ENCODE measurements around the gene CNN3.
"Not testable (repeated sequence)": the region's sequence is repeated elsewhere in the genome, so short reads cannot be mapped to it uniquely, and the experiment has no call there.

CNN3 gene

DNA sequence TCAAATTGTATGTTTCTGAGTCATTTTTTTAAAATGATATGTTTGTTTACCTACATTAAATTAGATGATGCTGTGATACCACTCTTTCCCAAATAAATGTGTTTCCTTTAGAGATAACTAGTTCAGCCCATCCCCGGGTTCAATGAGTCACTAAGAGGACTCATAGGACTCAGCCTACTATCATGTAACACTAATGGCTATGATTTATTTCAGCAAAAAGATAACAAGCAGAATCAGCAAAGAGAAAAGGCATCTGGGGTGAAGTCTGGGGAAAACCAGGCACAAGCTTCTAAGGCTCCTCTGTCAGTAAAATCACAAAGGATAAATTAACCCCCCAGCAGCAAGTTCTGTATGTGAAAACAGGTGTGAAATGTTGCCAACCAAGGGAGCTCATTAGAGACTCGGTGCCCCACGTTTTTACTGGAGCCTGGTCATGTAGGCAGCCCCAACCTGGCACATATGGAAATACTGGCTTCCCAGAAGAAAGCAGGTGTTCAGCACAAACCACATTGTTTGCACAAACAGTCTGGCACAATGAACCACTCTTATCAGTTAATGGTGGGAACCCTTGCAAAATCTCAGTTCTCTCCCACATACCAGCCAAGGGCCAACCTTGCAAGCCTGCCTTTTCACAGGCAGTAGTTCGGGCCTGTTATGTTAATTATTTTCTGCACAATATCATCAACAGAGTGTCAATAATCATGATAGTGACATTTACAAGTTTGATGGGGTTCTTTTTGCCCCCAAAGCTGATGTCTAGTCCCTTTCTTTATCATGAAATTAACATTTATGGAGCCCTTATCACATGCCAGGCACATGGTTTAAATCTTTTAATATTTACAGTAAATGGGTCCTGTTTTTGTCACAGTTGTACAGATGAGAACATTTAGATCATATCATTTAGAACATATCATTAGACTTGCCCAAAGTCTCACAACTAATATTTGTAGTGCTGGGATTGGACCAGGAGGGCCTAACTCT is 23.1 kb upstream of the CNN3 start:
- no peak for DNase-seq

GRCh38 chr1:94947437-94947836 is 20.5 kb upstream of the CNN3 start:
- no peak for DNase-seq

- DNase-seq, result peak; percentile 32 to 47
These were observed 20.0 kb upstream of the CNN3 start for GRCh38 chr1:94946886-94947285.

GRCh38 chr1:94942171-94943128 is 15.5 kb upstream of the CNN3 start:
- no peak for DNase-seq

- DNase-seq, result not testable (repeated sequence)
These were observed 14.6 kb upstream of the CNN3 start for GRCh38 chr1:94941480-94941879.

DNA sequence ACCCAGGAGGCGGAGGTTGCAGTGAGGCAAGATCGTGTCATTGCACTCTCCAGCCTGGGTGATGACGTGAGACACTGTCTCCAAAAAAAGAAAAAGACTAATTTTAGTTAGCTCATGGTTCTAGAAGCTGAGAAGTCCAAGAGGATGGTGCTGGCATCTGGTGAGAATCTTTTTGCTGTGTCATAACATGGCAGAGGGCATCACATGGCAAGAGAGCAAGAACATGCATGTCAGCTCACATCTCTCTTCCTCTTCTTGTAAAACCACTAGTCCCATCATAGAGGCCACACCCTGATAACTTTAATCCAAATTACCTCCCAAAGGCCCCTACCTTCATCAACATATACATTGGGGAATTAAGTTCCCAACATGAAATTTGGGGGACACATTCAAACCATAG is 13.8 kb upstream of the CNN3 start:
- no peak for DNase-seq

DNA sequence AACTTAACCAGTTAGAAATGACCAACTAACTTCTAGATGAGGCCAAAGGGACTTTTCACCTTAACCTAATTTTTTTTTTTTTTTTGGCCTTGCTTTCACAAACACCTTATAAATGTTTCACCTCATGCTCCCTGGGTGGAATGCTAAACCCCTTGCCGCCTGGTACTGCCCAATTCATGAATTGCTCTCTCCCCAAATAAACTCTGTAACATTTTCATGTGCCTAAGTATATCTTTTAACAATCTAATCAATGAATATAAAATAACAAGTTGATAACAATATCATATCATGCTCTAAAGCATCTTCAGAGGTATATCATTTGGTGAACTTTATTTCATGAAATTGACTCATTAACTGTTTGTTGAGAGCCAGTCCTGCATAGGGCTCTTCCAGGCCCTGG is 10.9 kb upstream of the CNN3 start:
- DNase-seq, result no peak

- no peak for DNase-seq
These were observed 10.1 kb upstream of the CNN3 start for GRCh38 chr1:94936861-94937620.

DNA sequence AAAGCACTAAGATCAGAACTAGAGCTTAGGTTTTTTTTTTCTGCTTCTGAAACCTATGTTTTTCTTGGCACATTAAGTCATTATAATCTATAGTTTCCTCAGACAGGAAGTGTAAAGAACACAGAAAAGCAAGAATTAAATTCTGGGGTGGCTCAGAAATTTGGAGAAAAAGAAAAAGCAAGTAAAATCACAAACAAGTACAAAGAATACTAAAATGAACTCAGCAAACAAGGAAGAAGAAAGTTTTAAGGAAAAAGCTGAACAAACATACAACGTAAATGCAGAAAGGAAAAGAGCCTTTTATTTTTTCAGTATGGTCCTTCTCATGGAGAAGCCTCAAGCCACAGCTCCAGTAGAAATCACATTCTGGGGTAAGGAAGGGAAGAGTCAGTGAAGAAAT is 8.6 kb upstream of the CNN3 start:
- no peak for DNase-seq

DNA sequence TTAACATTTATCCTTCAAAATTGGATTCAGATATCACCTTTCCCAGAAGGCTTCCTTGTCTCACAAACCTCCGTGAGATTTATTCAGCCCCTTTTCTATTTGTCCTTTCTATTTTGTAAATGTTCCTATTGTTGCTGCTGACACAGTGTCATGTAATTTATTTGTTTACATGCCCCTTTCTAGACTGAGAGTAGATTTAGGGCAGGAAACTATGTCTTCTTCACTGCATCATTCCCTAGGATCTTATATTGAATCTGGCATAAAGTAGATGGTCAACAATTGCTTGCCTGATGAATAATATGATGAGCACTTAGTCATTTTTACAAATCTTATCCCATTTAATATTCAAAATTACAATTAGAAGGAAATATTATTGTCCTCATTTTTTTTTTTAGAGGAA is 8.1 kb upstream of the CNN3 start:
- DNase-seq, result no peak

GRCh38 chr1:94934551-94934950 is 7.6 kb upstream of the CNN3 start:
- DNase-seq, result no peak

DNA sequence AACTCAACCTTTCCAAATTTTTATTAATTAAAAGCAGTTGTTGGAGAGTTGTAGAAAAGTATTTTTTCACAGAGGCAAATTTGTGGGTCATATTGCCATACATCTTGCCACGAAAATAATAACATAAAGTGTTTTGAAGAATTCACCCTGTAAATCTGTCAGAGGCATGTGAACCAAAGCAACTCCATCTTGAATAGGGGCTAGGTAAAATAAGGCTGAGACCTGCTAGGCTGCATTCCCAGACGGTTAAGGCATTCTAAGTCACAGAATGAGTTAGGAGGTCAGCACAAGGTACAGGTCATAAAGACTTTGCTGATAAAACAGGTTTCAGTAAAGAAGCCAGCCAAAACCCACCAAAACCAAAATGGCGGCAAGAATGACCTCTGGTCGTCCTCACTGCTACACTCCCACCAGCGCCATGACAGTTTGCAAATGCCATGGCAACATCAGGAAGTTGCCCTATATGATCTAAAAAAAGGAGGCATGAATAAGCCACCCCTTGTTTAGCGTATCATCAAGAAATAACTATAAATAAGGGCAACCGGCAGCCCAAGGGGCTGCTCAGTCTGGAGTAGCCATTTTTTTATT is 4.4 kb upstream of the CNN3 start:
- DNase-seq, result no peak

DNA sequence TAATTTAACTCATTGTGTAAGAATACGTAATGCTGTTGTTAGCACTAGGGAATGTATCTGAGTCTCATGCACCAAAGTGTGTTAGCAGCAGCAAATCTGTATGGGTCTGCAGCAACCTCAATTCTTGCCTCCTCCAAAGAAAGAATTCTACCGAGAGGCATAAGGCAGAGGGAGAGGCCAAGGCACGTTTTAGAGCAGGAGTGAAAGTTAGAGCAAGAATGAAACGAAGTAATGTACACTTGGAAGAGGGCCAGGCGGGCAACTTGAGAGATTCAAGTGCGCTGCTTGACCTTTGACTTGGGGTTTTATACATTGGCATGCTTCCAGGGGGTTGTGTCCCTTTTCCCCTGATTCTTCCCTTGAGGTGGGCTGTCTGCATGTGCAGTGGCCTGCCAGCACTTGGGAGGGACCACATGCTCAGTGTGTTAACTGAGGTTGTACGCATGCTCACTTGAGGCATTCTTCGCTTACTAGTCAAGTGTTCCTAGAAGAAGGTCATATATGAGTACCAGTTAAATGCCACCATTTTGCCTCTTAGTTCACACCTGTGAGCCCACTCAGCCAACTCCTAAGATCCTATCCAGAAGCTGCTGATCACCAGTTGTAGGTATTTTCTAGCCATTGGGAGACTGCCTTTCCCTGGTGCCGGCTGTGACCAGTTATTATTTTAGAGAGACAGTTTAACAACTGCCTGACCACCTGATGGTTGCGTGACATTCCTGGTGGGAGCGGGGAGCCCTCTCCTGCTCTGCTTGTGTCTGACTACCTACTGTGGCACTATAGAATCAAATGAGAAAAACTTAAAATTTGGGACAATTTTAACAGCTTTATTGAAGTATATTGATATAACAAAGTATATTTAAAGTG is 2.7 kb upstream of the CNN3 start:
- DNase-seq, result no peak

DNA sequence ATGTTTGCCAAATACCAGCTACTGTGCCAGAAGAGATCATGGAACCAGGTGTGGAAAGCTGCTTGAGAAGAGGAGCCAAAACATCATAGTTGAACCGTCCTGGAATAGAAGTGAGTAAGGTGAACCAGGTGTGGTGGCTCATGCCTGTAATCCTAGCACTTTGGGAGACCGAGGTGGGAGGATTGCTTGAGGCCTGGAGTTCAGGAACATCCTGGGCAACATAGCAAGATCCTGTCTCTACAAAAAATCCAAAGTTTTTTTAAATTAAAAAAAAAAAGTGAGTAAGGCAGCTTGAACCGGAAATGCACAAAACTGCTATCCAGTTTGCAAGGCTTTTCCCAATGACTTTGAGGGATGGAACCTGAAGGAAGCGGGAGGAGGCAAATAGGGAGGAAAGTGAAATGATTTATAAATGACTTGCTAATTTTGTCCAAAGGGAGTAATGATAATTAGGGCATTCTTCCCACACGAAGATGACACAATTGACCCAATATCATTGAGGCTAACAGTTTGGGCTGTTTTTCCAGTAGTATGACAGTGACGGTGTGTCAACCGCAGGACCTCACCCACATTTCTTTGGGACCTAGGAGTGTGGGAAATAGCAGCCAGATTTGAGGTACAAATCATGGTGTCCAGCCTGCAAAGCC is 1.5 kb upstream of the CNN3 start:
- no peak for DNase-seq

GRCh38 chr1:94927405-94928175 is 680 bp upstream of the CNN3 start:
- no peak for DNase-seq

- DNase-seq, result peak; percentile 10 to 30
These were observed 590 bp downstream of the CNN3 start for GRCh38 chr1:94926126-94926914.

DNA sequence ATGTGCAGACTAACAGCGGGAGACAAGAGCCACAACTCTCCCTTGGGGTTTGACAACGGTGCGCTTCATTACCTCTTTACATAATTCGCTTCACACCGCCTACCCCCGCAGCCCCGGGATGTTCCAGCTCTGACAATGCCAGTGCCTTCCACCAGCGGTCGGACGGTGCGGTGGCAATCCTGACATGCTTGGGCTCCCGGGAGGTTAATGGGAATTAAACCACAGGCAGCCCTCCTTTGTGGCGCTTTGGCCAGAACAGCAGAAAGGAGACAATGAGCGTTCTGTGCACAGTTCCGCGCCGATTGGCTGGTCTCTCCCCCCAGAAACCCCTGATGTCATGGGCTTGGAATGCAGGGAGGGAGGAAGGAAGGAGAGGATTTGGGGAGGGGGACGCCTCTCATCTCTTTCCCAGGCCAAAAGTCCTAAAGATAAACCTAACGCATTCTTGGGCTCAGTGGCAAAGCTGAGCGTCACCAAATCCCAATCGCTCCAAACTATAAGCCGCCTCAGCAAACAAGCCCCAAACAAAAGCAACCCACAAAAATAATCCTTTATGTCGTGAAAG is 1.3 kb downstream of the CNN3 start:
- DNase-seq, result no peak

- DNase-seq, result no peak
These were observed 1.9 kb downstream of the CNN3 start for GRCh38 chr1:94925004-94925403.
